GM21447 (cell line): ENCODE data around the gene TIMP3.

ENCODE experiments used
- ATAC-seq: cut with Tn5 transposase; IDR thresholded peaks from one replicate; pipeline ENCODE4 v1.9.1; 2021; ENCODE audit not compliant: unreplicated experiment

The TIMP3 gene

DNA sequence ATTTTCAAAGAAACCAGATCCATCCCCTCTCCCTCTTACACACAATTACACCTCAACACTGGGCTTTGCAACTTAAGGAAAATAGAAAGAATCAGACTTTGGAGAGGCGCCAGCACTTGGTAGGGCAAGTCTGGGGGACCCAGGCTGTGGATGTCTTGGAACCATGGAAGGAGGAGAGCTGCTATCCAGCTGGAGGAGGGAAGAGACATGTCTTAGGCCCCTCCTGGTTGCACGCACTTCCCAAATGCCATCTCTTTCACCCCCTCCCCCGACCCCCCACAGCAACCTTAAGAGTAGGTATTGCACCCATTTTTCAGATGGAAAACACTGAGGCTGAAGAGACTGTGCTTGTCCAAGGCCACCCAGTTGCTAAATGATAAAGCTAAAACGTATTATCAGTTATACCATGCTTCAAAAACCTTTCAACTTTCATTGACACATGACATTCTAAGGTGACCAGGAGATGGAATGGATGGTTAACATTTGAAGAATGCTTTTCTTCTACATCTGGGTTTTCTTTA is 3.9 kb downstream of the TIMP3 start:
- no peak for ATAC-seq

DNA sequence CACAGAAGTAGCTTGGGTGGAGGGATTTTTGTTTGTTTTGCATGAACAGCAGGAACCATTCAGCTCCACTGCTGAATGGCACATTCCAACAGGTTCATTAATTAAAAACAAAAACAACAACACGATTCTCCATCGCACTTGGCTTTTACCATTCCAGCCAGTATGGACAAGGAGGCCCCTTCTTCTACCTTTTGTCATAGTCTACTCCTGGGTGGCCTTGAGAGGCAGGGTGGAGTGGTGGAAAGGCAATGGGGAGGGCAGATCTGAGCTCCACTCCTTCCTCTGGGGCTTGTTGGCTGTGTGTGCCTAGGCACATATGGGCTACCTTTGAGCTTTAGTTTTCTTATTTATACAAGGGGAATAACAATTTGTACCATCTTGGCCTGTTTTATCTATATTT is 4.8 kb downstream of the TIMP3 start:
- no peak for ATAC-seq

GRCh38 chr22:32808038-32808445 is 6.5 kb downstream of the TIMP3 start:
- no peak for ATAC-seq

GRCh38 chr22:32809786-32810554 is 8.5 kb downstream of the TIMP3 start:
- ATAC-seq: no peak

- ATAC-seq: no peak
Observed at GRCh38 chr22:32810555-32811133, 9.1 kb downstream of the TIMP3 start.

DNA sequence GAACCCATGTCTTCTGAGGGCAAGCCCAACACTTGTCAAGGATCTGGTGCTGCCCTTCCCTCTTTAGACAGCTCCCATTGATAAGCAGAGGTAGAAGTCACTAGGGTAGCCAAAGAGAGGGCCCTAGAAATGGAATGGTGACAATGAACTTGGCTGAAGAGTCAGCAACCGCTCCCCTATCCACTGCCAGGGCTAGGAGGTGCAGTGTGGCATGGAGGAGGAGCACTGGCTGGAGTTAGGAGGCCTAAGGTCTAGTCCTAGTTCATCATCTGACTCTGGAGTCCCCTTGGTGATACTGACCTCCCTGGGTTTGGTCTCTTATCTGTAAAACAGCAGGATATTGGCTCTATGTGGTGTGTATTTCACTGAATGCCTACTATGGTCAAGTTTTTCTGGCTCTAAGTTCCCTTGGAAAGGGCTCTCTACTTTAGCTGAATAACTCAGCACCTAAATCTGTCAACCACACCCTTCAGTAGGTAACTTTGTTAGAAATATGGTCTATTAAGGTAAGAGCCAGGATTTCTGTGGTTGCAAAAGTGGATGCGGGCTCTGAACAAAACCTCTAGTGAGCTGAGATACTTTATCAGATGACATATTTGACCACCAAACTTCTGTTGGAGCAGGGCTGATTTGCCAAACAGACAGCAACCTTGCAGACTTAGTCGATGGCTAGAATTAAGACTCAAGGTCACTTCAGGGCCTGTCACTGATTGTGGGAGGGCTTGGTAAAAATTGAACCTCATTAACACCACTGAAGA is 10.5 kb downstream of the TIMP3 start:
- no peak for ATAC-seq

- ATAC-seq: no peak
Observed at GRCh38 chr22:32814285-32814860, 12.9 kb downstream of the TIMP3 start.

GRCh38 chr22:32815059-32815458 is 13.6 kb downstream of the TIMP3 start:
- ATAC-seq: no peak

DNA sequence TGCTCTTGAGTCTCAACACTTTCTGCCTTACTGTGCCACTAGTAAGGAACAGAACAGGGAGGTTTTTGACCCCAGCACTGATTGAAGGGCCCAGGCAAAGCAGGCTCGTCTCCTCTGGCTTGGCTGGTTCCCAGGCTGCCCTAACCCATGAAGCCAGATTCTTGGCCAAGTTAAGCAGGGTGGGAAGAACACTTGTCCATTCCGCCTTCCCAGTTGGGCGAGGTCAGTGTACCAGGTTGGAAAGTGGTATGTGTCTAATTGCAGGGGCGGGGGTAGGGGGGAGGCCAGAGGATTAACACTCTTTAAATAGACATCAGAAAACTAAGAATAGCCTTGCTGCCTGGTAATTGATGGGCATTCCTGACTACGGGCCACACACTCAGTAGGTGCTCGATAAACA is 14.4 kb downstream of the TIMP3 start:
- no peak for ATAC-seq

- ATAC-seq: no peak
Observed at GRCh38 chr22:32817137-32817730, 15.7 kb downstream of the TIMP3 start.

DNA sequence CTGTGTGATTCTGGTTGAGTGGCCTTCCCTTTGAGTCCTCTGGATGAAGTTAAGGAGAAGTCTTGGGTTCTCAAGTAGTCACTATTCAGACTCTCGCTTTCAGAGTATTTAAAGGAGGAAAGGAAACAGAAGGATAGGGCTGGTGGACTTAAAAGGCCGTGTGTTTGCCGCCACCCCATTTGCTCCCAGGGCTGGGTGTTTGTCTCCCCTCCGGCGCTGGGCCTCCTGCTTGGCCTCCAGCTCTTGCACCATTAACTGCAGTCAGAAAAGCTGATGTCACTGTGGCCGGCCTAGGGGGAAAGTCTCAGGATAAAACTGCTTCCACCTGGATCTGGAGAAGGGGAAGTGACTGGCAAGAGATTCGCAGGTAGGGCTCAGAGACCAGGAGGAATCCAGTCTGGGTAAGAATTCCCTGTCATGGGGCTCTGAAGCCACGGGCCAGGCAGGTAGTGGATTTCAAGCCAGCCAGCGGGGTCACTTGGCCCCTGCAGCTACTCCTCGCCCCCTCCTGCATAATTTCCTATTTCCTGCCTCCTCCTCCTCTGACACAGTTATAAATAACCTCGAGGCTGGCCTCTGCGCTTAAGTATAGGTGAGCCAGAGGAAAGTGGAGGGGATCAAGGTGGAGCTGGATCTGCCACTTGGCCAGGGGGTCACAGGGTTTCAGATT is 17.1 kb downstream of the TIMP3 start:
- ATAC-seq: no peak

GRCh38 chr22:32819120-32819519 is 17.6 kb downstream of the TIMP3 start:
- no peak for ATAC-seq

GRCh38 chr22:32820131-32821119 is 18.9 kb downstream of the TIMP3 start:
- no peak for ATAC-seq

- no peak for ATAC-seq
Observed at GRCh38 chr22:32822179-32822877, 20.8 kb downstream of the TIMP3 start.

DNA sequence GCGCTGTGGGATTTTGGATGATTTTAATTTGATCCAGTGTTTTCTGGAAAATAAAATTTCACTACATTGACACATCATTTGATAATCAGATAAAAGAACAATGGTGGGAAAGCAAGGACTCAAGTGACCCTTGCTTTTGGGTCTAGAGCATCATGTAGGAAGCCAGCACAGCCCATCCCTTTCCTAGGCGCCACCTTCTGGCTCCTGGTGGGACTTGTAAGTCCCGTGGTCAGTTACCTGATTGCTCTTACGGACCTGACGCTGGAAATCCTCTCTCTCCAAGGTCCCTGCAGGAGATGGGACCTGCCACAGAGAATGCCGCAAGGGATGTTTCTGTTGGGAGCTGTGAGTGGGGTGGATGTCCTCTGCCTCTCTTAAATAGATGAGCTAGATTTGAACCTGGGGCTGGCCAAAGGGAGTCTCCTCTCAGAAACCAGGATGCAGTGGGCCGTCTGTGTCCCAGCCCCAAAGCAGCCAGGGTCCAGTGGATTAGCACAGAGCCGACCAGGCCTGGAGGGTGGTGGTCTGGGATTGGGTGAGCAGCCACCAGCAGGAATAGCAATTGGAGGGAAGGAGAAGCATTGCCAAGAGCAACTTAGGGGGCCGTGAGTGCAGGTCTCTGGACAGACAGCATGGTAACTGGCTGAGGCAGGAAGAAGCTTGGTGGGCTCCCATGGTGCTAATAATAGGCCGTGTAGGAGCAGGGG is 21.7 kb downstream of the TIMP3 start:
- ATAC-seq: no peak

DNA sequence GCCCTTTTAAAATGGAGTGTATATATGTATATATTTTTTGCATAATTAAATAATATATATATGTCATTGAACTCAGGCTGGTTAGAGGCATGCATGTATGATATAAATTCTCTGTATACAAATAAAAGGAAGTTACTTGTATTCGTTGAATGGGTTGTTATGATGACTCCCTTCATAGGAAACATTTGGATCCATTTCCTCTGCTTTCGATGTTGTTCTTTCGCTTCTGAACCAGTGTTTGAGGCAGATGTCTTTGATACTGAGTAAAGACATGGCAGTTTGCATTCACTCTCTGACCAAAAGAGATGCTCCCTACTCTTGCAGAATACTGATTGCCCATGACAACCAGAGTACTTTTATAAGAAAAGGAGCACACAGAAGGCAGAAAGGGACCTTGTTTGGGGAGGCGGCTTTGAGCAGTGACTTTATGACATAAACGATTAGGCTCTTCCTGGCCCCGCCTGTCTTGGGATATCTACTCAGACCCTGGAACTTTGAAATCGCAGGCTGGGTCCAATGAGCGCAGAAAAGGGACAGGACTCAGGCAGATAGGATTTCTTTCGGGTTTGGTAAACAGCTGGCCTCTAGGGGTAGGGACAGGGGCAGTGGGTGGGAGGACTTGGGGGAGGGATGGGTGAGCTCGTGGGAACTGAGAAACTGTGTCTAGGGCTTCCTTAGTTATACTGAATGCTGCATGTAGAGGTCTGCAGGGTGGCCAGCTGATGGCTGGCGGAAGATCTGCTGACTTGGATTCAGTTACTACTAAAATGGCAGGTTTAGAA is 23.2 kb downstream of the TIMP3 start:
- no peak for ATAC-seq

DNA sequence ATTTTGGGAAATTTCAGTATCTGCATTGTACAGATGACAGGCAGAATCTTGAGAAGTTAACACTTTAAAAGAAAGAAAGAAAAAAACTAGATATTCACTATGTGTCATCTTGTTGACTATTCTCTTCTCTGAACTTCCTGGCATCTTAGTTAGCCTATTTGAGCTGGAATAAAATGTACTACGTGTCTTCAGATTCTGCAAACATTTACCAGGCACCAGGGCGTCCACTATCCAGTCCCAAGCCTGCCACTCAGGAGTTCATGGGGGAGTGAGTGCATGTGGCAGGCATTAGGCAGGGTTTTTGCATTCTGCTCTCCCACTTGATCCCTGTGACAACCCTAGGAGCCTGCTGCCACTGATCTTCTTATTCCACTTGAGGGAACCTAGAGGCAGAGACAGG is 25.0 kb downstream of the TIMP3 start:
- no peak for ATAC-seq
